GM06990 (cell line): ENCODE results near the gene IL18R1.

ENCODE experiments used
- DNase-seq: peaks from one replicate; pipeline ENCODE4 v3.0.0-alpha.2; 2011; ENCODE audit not compliant: insufficient read length; ENCODE audit errors: extremely low read depth
- H3K27me3 ChIP-seq: replicated peaks from 2 replicates; pipeline ENCODE4 v1.6.0; 2011; ENCODE audit warnings: low read length; ENCODE audit not compliant: control insufficient read depth, insufficient read depth
- H3K36me3 ChIP-seq: 2 replicates; pipeline ENCODE4 v1.5.1; 2011; ENCODE audit warnings: low read length; ENCODE audit not compliant: control insufficient read depth, insufficient read depth
- H3K4me3 ChIP-seq: replicated peaks from 2 replicates; pipeline ENCODE4 v1.5.1; 2011; ENCODE audit warnings: low read depth, mild to moderate bottlenecking, control low read depth, low read length
- CTCF ChIP-seq: IDR thresholded peaks from 2 replicates; pipeline ENCODE4 v1.5.1; 2011; ENCODE audit warnings: low read length, control low read depth, mild to moderate bottlenecking, inconsistent platforms; ENCODE audit not compliant: insufficient read depth, poor library complexity, severe bottlenecking

Gene IL18R1

DNA sequence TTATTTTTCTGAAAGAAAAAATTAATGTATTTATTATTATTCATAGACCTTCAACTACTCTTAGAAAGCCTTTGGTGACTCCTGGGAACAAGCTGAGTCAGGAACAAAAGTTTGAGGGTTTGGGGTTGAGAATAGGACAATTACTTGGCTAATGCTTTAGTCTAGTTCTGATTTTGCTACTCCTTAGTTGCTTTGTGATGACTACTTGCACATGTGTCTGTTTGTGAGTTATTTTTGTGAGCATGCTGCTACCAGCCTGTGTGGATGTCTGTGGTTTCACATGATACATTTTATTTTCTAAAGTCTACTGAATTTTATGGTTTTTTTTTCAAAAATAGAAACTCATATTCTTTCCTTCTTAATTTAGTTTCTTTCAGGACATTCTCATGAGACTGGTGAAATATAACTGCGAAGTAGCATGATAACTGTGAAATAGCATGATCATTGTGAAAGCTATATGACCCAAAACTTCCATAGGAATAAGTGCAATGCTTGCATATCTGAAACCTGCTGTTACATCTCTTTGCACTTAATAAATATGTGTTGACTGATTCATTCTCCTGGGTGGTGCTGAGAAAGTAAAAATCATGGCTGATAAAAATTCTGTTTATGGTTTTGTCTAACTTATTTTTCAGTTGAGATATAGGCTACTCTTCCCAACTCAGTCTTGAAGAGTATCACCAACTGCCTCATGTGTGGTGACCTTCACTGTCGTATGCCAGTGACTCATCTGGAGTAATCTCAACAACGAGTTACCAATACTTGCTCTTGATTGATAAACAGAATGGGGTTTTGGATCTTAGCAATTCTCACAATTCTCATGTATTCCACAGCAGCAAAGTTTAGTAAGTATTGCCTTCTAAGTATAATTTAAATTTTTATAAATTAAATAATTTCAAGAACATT lies 17.9 kb upstream of the IL18R1 start:
- Histone ChIP-seq H3K4me3 (no peak overlapping the region), H3K27me3 (no peaks in the 10 kb centered on the region), H3K36me3 (no peaks in the 10 kb centered on the region)
- no peak for DNase-seq
- no peak for TF ChIP-seq CTCF

GRCh38 chr2:102340778-102341177 lies 14.8 kb upstream of the IL18R1 start:
- TF ChIP-seq CTCF, result no peak
- no peaks in the 10 kb centered on the region for H3K27me3 ChIP-seq
- no peaks in the 10 kb centered on the region for H3K36me3 ChIP-seq
- H3K4me3 ChIP-seq, result no peak overlapping the region
- no peak for DNase-seq

DNA sequence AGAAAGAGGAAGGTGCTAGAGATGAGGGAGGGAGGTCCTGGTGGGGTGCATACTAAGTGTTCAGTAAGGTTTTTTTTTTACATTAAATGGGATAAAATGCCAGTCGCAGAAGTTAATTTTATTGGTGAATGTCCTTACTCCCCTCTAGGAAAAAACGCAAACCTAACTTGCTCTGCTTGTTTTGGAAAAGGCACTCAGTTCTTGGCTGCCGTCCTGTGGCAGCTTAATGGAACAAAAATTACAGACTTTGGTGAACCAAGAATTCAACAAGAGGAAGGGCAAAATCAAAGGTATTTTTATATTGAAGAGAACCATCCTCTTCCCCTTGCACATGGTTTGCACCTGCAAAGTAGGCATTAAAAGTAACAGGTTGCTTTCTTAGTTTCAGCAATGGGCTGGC lies 12.7 kb upstream of the IL18R1 start:
- no peak overlapping the region for H3K4me3 ChIP-seq
- no peaks in the 10 kb centered on the region for H3K27me3 ChIP-seq
- no peak for TF ChIP-seq CTCF
- no peaks in the 10 kb centered on the region for H3K36me3 ChIP-seq
- DNase-seq, result no peak

GRCh38 chr2:102344397-102344796 lies 11.2 kb upstream of the IL18R1 start:
- no peaks in the 10 kb centered on the region for H3K27me3 ChIP-seq
- DNase-seq, result no peak
- H3K4me3 ChIP-seq, result no peak overlapping the region
- no peaks in the 10 kb centered on the region for H3K36me3 ChIP-seq
- TF ChIP-seq CTCF, result no peak

- Histone ChIP-seq H3K36me3 (no peaks in the 10 kb centered on the region), H3K27me3 (no peaks in the 10 kb centered on the region), H3K4me3 (no peak overlapping the region)
- no peak for DNase-seq
- no peak for TF ChIP-seq CTCF
These were observed 10.2 kb upstream of the IL18R1 start for GRCh38 chr2:102345329-102345920.
